Kidney (tissue), 14 donors: ENCODE results near the gene AKAP13. TPM values are rescaled to one million over a fixed set of nuclear protein-coding genes. Genes with fewer than 3 reads are reported as not detected.

ENCODE experiments used
- DNase-seq, 5 donors: peaks; one replicate each; pipeline ENCODE4 v3.0.0-alpha.2; 2013 to 2020
- FAIRE-seq: peaks from 2 replicates; lab custom pipeline; 2012; peaks lifted over from hg19 to GRCh38; lab: Jason Lieb, UNC
- H3K27ac ChIP-seq, 2 donors: one replicate each; pipeline ENCODE4 v1.7.0; 2013; ENCODE audit warnings: low read depth in 2 of 2, low read length in 2 of 2, inconsistent platforms in 1 of 2
- H3K27me3 ChIP-seq: one replicate; pipeline ENCODE4 v1.7.1; 2013; ENCODE audit warnings: low read length, inconsistent platforms; ENCODE audit not compliant: control insufficient read depth, insufficient read depth
- H3K36me3 ChIP-seq, 3 donors: one replicate each; pipeline versions ENCODE4 v1.7.0 to v1.7.1; 2013; ENCODE audit warnings: low read length in 3 of 3, control low read depth in 1 of 3, inconsistent platforms in 1 of 3; ENCODE audit not compliant: insufficient read depth in 3 of 3, control insufficient read depth in 2 of 3
- H3K4me1 ChIP-seq, 3 donors: one replicate each; pipeline versions ENCODE4 v1.7.0 to v1.7.1; 2013; ENCODE audit warnings: low read length in 3 of 3, inconsistent platforms in 1 of 3, low read depth in 1 of 3; ENCODE audit not compliant: control insufficient read depth in 2 of 3, insufficient read depth in 2 of 3
- H3K4me3 ChIP-seq, 3 donors: one replicate each; pipeline versions ENCODE4 v1.7.0 to v1.8.1; 2013; ENCODE audit warnings: low read length in 3 of 3, control low read depth in 1 of 3, inconsistent platforms in 1 of 3
- H3K9ac ChIP-seq, 3 donors: one replicate each; pipeline versions ENCODE4 v1.7.0 to v1.7.1; 2013; ENCODE audit warnings: low read length in 3 of 3, control low read depth in 1 of 3, inconsistent platforms in 1 of 3
- H3K9me3 ChIP-seq, 3 donors: one replicate each; pipeline versions ENCODE4 v1.7.0 to v1.7.1; 2013; ENCODE audit warnings: low read length in 3 of 3, control low read depth in 1 of 3, inconsistent platforms in 1 of 3; ENCODE audit not compliant: control insufficient read depth in 2 of 3, insufficient read depth in 1 of 3
- CTCF ChIP-seq: IDR thresholded peaks from 3 replicates; pipeline ENCODE4 v1.5.1; 2012; ENCODE audit warnings: mild to moderate bottlenecking, moderate library complexity, borderline replicate concordance; ENCODE audit not compliant: insufficient read depth; ENCODE audit errors: extremely low read depth
- intact Hi-C: fragments of 100-400 bp; cut with DNase I; formaldehyde crosslinking; loops from one replicate; pipeline ENCODE4 v1.11.1; 2022
- polyA plus RNA-seq: library from polyadenylated mRNA; stranded (reverse); fragments of 350-450 nt; fragmentation: Illumina TruSeq; extraction: RNeasy Lipid Tissue Mini Kit (QIAGEN cat#74804); gene quantifications from one replicate; pipeline ENCODE4 v1.2.3, GENCODE V29; 2014; ENCODE audit warnings: low read depth, low replicate concordance; ENCODE audit not compliant: insufficient read depth
- total RNA-seq: library from RNA; stranded (reverse); fragmentation: NEBNext Ultra II Directional; extraction: Animal tissue kit (Norgen Biotek cat#: 25700); gene quantifications from one replicate; pipeline ENCODE4 v1.2.1, GENCODE V29; 2021
- donor health status: control.
- donor health status: control.
- donor health status: control.
- donor health status: control.
- donor health status: control.
- donor health status: DM: yes; HTN: yes; CAD: no.
- donor health status: Normal renal cell carcinoma (clear cell type).

AKAP13 gene
- total and polyA plus RNA-seq, 2 donors from 2014 or later: 18.8 to 174 TPM

DNA sequence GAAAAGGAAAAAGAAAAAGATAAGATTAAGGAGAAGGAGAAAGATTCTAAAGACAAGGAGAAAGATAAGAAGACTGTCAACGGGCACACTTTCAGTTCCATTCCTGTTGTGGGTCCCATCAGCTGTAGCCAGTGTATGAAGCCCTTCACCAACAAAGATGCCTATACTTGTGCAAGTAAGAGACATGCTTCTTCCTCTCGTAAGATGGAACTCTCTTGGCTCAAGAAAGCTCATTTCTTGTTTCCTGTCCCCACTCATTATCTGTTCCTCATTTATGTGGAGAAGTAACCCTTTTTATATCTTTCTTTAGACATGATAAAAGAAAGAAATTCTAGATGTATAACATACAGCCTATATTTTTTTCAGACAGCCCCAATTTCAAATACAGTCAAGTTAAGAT, 312.9 kb downstream of the AKAP13 start:
- no peak for FAIRE-seq
- Histone ChIP-seq H3K4me1 (peaks cover 0 to 10% (median 0%) of the 10 kb centered on the region in 3 donors), H3K36me3 (peaks cover 0 to 28% (median 21%) of the 10 kb centered on the region in 3 donors), H3K9ac (no peak overlapping the region), H3K27me3 (no peaks in the 10 kb centered on the region), H3K27ac (no peak overlapping the region), H3K4me3 (no peak overlapping the region), H3K9me3 (no peaks in the 10 kb centered on the region)
- no peak for TF ChIP-seq CTCF
- no peak for DNase-seq
- intact Hi-C loops: loop anchor here (10.0 kb wide), 1 partner anchor 68 kb away; no protein-coding TSS in a partner anchor

- FAIRE-seq: no peak
- intact Hi-C loops: loop anchor here (10.0 kb wide), 1 partner anchor 69 kb away; no protein-coding TSS in a partner anchor
- H3K27ac ChIP-seq: no peak overlapping the region
These were observed 313.7 kb downstream of the AKAP13 start for GRCh38 chr15:85694091-85694490.

DNA sequence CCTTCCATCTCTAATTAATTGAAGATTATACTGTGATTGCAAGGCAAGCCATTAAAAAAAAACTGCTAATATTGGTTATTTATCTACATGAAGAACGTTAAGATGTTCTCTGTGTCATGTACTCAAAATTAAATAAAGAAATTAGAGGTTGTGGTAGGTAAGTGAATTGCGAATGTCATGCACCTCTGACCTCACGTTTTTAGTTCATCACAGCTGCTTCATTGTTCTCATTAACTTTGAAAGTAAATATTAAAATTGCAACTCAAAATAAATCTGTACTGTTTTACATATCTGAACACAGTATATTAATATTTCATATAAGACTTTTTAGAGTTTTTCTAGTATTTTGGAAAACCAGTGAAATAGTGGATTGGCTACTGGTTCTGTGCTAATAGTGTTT, 320.4 kb downstream of the AKAP13 start:
- Histone ChIP-seq H3K27ac (no peak overlapping the region), H3K4me1 (peaks cover 0 to 4% (median 2%) of the 10 kb centered on the region in 3 donors), H3K4me3 (no peak overlapping the region), H3K27me3 (no peaks in the 10 kb centered on the region), H3K9me3 (no peaks in the 10 kb centered on the region), H3K36me3 (peaks cover 0 to 13% (median 6%) of the 10 kb centered on the region in 3 donors), H3K9ac (no peak overlapping the region)
- DNase-seq (no peak), FAIRE-seq (no peak)
- intact Hi-C loops: no loop called here
- TF ChIP-seq CTCF: no peak

More at GRCh38 chr15:85694091-85694490, 313.7 kb downstream of the AKAP13 start:
- no peak for DNase-seq
- TF ChIP-seq CTCF: no peak
- H3K9ac ChIP-seq: no peak overlapping the region
- no peaks in the 10 kb centered on the region for H3K9me3 ChIP-seq
- no peak overlapping the region for H3K4me3 ChIP-seq
- peaks cover 0 to 10% (median 0%) of the 10 kb centered on the region in 3 donors for H3K4me1 ChIP-seq
- H3K27me3 ChIP-seq: no peaks in the 10 kb centered on the region
- H3K36me3 ChIP-seq: peaks cover 0 to 28% (median 21%) of the 10 kb centered on the region in 3 donors
